IPS-11a (cell line): Measurements from ENCODE around the gene DYNLT5.

ENCODE experiments used
- H3K4me3 ChIP-seq: one replicate; pipeline ENCODE4 v1.5.1; 2013; ENCODE audit warnings: low read depth, low read length, control low read depth

DYNLT5 gene

GRCh38 chr1:66747501-66747900, 4.8 kb upstream of the DYNLT5 start:
- H3K4me3 ChIP-seq: no peak overlapping the region

- no peak overlapping the region for H3K4me3 ChIP-seq
Observed at GRCh38 chr1:66750577-66750976, 1.7 kb upstream of the DYNLT5 start.

- no peak overlapping the region for H3K4me3 ChIP-seq
Observed at GRCh38 chr1:66751160-66751559, 1.1 kb upstream of the DYNLT5 start.

- peak overlapping the region; percentile 38 for H3K4me3 ChIP-seq
Observed at GRCh38 chr1:66752671-66753371, 562 bp downstream of the DYNLT5 start.

- H3K4me3 ChIP-seq: no peak overlapping the region
Observed at GRCh38 chr1:66757722-66758240, 5.5 kb downstream of the DYNLT5 start.

- H3K4me3 ChIP-seq: no peak overlapping the region
Observed at GRCh38 chr1:66758241-66758755, 6.0 kb downstream of the DYNLT5 start.

GRCh38 chr1:66760506-66760905, 8.2 kb downstream of the DYNLT5 start:
- H3K4me3 ChIP-seq: no peak overlapping the region

- no peak overlapping the region for H3K4me3 ChIP-seq
Observed at GRCh38 chr1:66761221-66761620, 9.0 kb downstream of the DYNLT5 start.

- no peak overlapping the region for H3K4me3 ChIP-seq
Observed at GRCh38 chr1:66764994-66765578, 12.8 kb downstream of the DYNLT5 start.

- no peak overlapping the region for H3K4me3 ChIP-seq
Observed at GRCh38 chr1:66767626-66768025, 15.4 kb downstream of the DYNLT5 start.

GRCh38 chr1:66768965-66769364, 16.7 kb downstream of the DYNLT5 start:
- no peak overlapping the region for H3K4me3 ChIP-seq

GRCh38 chr1:66769512-66770229, 17.4 kb downstream of the DYNLT5 start:
- no peak overlapping the region for H3K4me3 ChIP-seq

- H3K4me3 ChIP-seq: no peak overlapping the region
Observed at GRCh38 chr1:66770240-66770639, 18.0 kb downstream of the DYNLT5 start.

- H3K4me3 ChIP-seq: no peak overlapping the region
Observed at GRCh38 chr1:66770694-66771093, 18.4 kb downstream of the DYNLT5 start.

- H3K4me3 ChIP-seq: no peak overlapping the region
Observed at GRCh38 chr1:66773227-66773626, 21.0 kb downstream of the DYNLT5 start.

GRCh38 chr1:66774438-66774837, 22.2 kb downstream of the DYNLT5 start:
- H3K4me3 ChIP-seq: no peak overlapping the region

GRCh38 chr1:66775646-66776045, 23.4 kb downstream of the DYNLT5 start:
- no peak overlapping the region for H3K4me3 ChIP-seq

- H3K4me3 ChIP-seq: no peak overlapping the region
Observed at GRCh38 chr1:66777831-66778230, 25.6 kb downstream of the DYNLT5 start.

GRCh38 chr1:66778266-66778665, 26.0 kb downstream of the DYNLT5 start:
- H3K4me3 ChIP-seq: no peak overlapping the region

- H3K4me3 ChIP-seq: no peak overlapping the region
Observed at GRCh38 chr1:66778969-66779368, 26.7 kb downstream of the DYNLT5 start.

GRCh38 chr1:66779475-66780078, 27.3 kb downstream of the DYNLT5 start:
- H3K4me3 ChIP-seq: no peak overlapping the region
